HT-29 (cell line): ENCODE data around the gene SH3RF1. TPM values are rescaled to one million over a fixed set of nuclear protein-coding genes. Genes with fewer than 3 reads are reported as not detected.

Experiments used
- DNase-seq: peaks from one replicate; pipeline ENCODE4 v3.0.0-alpha.2; 2015; ENCODE audit warnings: low spot score
- total RNA-seq: library from RNA; depleted of rRNA; stranded (reverse); fragments of >200 nt; shearing (Covaris generic); gene quantifications from 2 replicates; pipeline ENCODE4 v1.2.3, GENCODE V29; 2014

SH3RF1 gene
- total RNA-seq, 1 experiment from 2014 or later = 14.6 TPM

DNA sequence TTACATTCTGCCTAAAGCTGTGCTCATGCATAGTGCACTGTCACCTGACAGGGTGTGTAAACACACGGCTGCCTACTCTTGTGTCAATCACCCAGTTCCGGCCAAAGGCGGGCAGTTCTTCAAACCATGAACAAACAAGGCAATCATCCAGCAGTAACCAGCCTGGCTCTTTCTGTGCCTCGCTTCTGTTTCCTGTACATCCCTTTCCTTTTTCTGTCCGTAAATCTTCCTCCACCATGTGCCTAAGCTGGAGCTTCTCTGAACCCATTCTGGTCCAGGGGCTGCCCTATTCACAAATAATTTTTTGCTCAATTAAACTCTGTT lies 199.9 kb downstream of the SH3RF1 start:
- DNase-seq = peak; percentile 86

DNA sequence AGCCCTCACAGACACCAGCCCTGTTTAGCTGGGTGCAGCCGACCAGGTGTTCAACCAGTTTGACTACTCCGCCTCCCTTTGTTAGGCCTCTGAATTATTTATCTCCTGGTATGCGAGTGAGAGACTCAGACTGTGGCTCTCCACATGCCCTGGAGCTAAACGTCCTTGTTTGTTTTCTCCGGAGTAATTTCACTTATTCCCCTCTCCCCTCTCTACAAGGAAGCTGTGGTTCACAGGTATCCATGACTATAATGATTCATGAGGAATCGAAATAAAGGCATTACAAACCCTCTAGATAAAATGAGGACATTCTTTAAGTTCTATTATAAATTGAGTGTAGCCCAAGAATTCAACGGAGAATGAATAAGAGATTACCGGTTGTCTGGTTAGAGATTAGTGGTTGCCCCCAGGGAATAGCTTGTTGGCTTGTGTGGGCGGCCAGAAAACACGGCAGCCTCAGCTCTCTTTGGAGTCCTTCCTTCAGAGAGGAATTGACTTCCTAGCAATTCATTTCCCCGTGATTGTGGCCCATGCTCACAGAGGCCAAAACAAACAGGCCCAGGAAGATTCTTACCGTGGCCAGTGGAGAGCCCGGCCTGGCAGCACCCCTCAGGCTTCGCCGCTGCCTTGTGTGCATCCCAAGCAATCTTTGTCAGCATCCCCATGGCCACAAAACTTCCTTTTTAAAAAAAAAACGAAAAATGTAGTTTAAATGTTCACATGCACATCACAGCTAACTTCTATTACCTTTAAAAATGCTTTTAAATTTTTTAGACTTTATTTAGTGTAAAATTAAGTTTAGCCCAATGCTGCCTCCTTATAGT lies 200.5 kb downstream of the SH3RF1 start:
- peak; percentile 93 for DNase-seq

- no peak for DNase-seq
Measured at GRCh38 chr4:169068423-169068822, 202.3 kb downstream of the SH3RF1 start.

GRCh38 chr4:169066934-169067333 lies 203.8 kb downstream of the SH3RF1 start:
- no peak for DNase-seq

DNA sequence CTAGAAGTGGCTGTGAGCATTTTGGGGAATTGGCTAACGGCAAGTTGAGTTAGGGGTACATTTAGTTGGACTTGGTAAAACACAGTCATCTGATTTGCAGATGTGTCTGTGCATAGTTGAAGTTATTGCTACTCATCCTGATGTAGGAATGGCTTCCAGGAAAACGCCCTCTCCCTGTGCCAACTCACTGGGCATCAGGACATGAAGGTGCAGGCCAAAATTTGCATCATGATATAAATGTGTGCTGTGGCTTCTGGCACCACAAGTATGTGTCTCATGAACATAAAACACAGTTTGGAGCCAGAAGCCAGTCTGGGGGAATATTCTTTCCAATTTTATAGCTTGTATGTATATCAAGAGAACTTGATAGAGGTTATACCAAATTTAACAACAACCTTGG lies 206.5 kb downstream of the SH3RF1 start:
- DNase-seq = no peak

GRCh38 chr4:169063441-169063840 lies 207.3 kb downstream of the SH3RF1 start:
- no peak for DNase-seq

GRCh38 chr4:169062897-169063244 lies 207.9 kb downstream of the SH3RF1 start:
- DNase-seq = no peak

GRCh38 chr4:169061386-169061785 lies 209.4 kb downstream of the SH3RF1 start:
- no peak for DNase-seq

DNA sequence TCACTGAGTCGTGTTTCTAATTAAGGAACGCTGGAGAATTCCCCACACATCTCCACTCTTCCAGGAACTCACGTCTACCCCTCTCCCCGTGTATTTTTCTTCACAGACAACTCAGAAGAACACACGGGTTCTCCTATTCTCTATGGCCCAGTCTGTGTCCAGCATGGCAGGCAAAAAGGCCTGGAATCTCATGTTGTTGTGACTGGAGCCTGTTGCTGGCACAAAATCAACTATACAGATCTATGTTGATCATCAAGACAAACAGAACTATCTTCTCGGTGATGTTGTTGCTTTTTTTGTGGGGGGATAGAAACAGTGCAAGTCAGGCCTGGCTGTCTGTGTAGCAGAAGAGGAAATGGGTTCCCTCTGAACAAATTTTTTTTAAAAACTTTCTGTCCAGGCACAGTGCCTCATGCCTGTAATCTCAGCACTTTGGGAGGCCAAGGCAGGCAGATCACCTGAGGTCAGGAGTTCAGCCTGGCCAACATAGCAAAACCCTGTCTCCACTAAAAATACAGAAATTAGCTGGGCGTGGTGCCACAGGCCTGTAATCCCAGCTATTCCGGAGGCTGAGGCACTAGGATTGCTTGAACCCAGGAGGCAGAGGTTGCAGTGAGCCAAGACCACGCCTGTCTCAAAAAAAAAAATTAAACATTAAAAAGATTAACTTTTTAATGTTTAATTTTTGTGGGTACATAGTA lies 210.2 kb downstream of the SH3RF1 start:
- DNase-seq = no peak

GRCh38 chr4:169059306-169060211 lies 211.2 kb downstream of the SH3RF1 start:
- DNase-seq = no peak

- DNase-seq = no peak
Measured at GRCh38 chr4:169058312-169058711, 212.4 kb downstream of the SH3RF1 start.

- DNase-seq = no peak
Measured at GRCh38 chr4:169054879-169055278, 215.9 kb downstream of the SH3RF1 start.

DNA sequence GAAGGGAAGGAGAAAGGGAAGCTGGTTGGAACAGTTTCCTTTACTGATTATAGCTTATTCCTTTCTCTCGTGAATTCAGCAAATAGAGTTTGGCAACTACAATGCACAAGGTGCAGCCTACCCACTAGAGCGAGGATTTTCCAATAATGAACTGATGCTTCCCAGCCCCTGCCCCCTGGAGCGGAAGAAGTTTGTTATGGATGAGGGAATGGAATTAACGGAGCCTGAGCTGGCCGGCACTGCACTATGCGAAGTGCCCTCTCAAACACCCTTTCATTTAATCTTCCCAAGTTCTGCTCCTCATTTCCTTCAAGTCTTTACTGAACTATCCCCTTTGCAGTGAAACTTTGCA lies 218.2 kb downstream of the SH3RF1 start:
- no peak for DNase-seq

GRCh38 chr4:169051761-169052593 lies 218.8 kb downstream of the SH3RF1 start:
- DNase-seq = no peak

DNA sequence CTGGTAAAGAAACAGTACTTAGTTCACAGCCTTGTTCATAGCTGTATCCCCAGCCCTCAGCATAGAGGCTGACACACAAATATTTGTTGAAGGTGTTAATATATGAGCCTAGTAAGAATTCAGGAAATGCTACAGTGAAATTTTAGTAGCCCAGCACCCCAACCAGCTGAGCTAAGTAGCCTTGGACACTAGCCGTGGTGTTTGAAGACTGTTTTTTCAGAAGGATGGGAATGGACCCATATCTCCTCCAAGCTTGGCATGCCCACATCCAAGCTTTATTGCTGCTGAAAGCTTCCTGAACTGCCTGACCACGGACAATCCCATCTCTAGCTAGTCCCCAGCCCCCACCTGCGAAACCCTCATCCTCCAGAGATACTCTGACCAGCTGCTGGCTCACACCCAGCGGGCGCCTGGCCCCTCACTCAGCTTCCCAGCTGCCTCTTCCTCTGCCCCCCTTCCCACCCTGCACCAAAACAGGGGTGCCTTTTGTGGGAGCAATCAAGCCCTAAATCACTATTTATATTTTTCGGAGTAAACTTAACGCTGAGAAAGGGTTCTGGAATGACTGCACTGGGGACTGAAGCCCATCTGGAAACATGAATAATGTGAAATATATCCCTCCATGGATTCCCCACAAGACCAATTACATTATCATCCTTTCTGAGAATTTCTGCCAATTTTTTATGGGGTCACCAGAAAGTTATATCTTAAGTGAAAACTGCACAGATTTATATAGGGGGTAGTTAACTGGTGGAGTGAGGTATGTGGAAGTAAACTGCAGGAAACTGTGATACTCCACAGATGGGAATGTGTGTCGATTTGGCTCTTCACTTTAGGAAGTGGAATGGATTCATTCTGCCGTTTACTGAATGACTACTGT lies 219.6 kb downstream of the SH3RF1 start:
- DNase-seq = no peak

DNA sequence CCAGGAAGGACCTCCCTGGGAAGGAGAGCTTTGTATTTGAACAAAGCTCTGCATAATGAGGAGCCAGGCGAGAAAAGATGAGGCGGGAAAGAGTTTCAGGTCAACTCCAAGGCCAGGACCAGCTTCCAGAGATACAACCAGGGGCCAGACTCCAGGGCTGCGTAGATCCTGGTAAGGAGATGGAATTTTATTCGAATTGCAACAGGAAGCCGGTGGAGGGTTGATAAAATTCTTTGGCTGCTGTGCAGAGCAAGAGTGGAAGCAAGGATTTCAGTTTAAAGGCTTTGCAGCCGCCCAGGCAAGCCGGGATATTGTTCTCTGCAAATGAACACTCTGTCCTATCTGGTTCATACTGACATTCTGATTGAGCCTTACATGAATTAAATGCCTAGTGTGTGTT lies 220.5 kb downstream of the SH3RF1 start:
- DNase-seq = no peak

DNA sequence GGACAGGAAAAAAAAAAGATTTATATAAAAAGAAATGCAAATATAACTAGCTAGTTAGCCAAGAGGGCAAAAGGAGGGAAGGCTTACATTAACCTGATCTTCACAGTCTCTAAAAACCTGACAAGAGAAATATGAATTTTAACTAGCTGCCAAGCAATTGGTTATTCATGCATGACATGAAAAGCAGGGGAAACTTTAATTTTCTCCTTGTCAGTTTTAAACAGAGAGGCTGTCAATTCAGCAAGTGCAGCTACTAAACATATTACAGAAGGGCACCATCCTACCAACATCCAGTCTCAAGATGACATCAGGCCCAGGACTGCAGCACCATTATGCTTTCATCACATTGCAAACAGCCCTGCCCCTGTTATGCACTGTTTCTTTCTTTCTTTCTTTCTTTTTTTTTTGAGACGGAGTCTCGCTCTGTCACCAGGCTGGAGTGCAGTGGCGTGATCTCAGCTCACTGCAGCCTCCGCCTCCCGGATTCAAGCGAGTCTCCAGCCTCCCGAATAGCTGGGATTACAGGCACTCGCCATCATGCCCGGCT lies 221.8 kb downstream of the SH3RF1 start:
- DNase-seq = no peak

DNA sequence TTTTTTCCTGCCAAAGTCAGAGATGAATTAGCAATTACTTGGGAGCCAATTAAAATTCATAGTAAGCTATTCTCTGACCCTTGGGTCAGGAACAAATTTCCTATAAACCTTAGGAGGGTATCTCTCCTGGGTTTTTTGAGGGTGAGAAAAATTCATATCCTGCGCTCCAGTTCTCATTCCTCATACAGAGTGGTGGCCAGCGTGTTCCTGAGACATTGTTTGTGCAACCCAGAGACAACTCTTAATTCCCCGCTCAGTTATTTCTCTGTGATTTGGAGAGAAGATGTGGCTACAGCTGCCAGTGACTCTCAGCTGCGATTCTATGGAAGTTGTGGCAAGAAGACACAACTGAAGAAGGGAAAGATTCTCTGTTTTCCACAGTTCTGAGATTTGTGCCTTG lies 222.8 kb downstream of the SH3RF1 start:
- DNase-seq = no peak

- no peak for DNase-seq
Measured at GRCh38 chr4:169045862-169046584, 224.7 kb downstream of the SH3RF1 start.
